A549 (cell line): ENCODE data around the gene DIO3. TPM values are rescaled to one million over a fixed set of nuclear protein-coding genes. Genes with fewer than 3 reads are reported as not detected.
"Not testable (repeated sequence)": the region's sequence is repeated elsewhere in the genome, so short reads cannot be mapped to it uniquely, and the experiment has no call there.

Experiments used
- ATAC-seq, 2 experiments: fragments of 200-7000 bp in 1 of 2; fragments of >200 bp in 1 of 2; cut with Nextera tagmentation in 1 of 2; cut with Tn5 transposase in 1 of 2; 3 replicates each; pipeline versions ENCODE4 v1.8.0 to v1.9.1; 2018 to 2020; ENCODE audit warnings: mild to moderate bottlenecking in 1 of 2, moderate library complexity in 1 of 2
- CTCF ChIA-PET: fragments of 300-600 bp; sonication (Branson Sonifier 250); formaldehyde crosslinking; extraction: SDS; loops from one replicate; lab custom pipeline; 2021; ENCODE audit warnings: antibody characterized with exemption, inconsistent platforms; lab: Yijun Ruan, JAX
- POLR2A ChIA-PET: fragments of 350-600 bp; formaldehyde crosslinking; extraction: SDS; loops from one replicate; lab custom pipeline; 2021; ENCODE audit warnings: antibody characterized with exemption, inconsistent platforms; lab: Yijun Ruan, JAX
- DNase-seq, 2 experiments: peaks; one replicate each; pipeline versions ENCODE4 v3.0.0 to v3.0.0-alpha.2; 2011 to 2016; ENCODE audit warnings: low read depth in 1 of 2, low spot score in 1 of 2
- FAIRE-seq: peaks from 2 replicates; lab custom pipeline; 2011; peaks lifted over from hg19 to GRCh38; lab: Jason Lieb, UNC
- H3K27ac ChIP-seq, 2 experiments: fragments of >200 bp; sonication (Bioruptor Twin); formaldehyde crosslinking; 3 replicates each; pipeline ENCODE4 v1.5.1; 2016 to 2017
- H3K4me1 ChIP-seq: fragments of >200 bp; sonication (Bioruptor Twin); formaldehyde crosslinking; 3 replicates; pipeline ENCODE4 v1.6.1; 2016
- H3K4me2 ChIP-seq: fragments of >200 bp; sonication (Bioruptor Twin); formaldehyde crosslinking; 3 replicates; pipeline ENCODE4 v1.6.1; 2016
- H3K4me3 ChIP-seq: fragments of >200 bp; sonication (Bioruptor Twin); formaldehyde crosslinking; 3 replicates; pipeline ENCODE4 v1.5.1; 2016
- H3K9me3 ChIP-seq: fragments of >200 bp; sonication (Bioruptor Twin); formaldehyde crosslinking; 3 replicates; pipeline ENCODE4 v1.6.1; 2016
- BHLHE40 ChIP-seq: IDR thresholded peaks from 2 replicates; pipeline ENCODE4 v1.6.1; 2012; ENCODE audit warnings: low read depth, low read length, inconsistent platforms
- CBX2 ChIP-seq: fragments of 200-600 bp; sonication (generic); IDR thresholded peaks from 2 replicates; pipeline ENCODE4 v1.6.1; 2016; ENCODE audit warnings: low read depth, mild to moderate bottlenecking, borderline replicate concordance
- CBX8 ChIP-seq: fragments of 200-600 bp; sonication (generic); IDR thresholded peaks from 2 replicates; pipeline ENCODE4 v1.6.1; 2016
- CHD2 ChIP-seq: fragments of 150-350 bp; IDR thresholded peaks from 2 replicates; pipeline ENCODE4 v1.6.1; 2014; ENCODE audit warnings: low read length; ENCODE audit not compliant: partially characterized antibody
- CHD4 ChIP-seq: fragments of 200-600 bp; sonication (generic); IDR thresholded peaks from 2 replicates; pipeline ENCODE4 v1.6.1; 2016; ENCODE audit warnings: antibody characterized with exemption, mild to moderate bottlenecking, borderline replicate concordance
- CTCF ChIP-seq: fragments of >200 bp; sonication (Bioruptor Twin); formaldehyde crosslinking; IDR thresholded peaks from 3 replicates; pipeline ENCODE4 v1.5.1; 2016
- EHF ChIP-seq: fragments of 250-450 bp; sonication (Bioruptor Pico); IDR thresholded peaks from 2 replicates; pipeline ENCODE4 v1.5.0; 2020; ENCODE audit warnings: mild to moderate bottlenecking
- EP300 ChIP-seq, 2 experiments: fragments of >200 bp; sonication (Bioruptor Twin); formaldehyde crosslinking; IDR thresholded peaks; 2 replicates in 1 of 2; 3 replicates in 1 of 2; pipeline ENCODE4 v1.6.1; 2016 to 2017
- FOSB ChIP-seq: fragments of 250-450 bp; sonication (Bioruptor Pico); IDR thresholded peaks from 2 replicates; pipeline ENCODE4 v1.5.0; 2020; ENCODE audit warnings: mild to moderate bottlenecking, moderate library complexity
- GATA3 ChIP-seq: IDR thresholded peaks from 2 replicates; pipeline ENCODE4 v1.6.1; 2012; ENCODE audit warnings: borderline replicate concordance
- HOXA7 ChIP-seq: fragments of 250-450 bp; sonication (Bioruptor Pico); IDR thresholded peaks from 2 replicates; pipeline ENCODE4 v1.5.0; 2020; ENCODE audit warnings: mild to moderate bottlenecking, moderate library complexity
- JUN ChIP-seq, 2 experiments: fragments of >200 bp; sonication (Bioruptor Twin); formaldehyde crosslinking; IDR thresholded peaks; 2 replicates in 1 of 2; 3 replicates in 1 of 2; pipeline ENCODE4 v1.6.1; 2016 to 2017
- KDM1A ChIP-seq: fragments of 200-600 bp; sonication (generic); IDR thresholded peaks from 2 replicates; pipeline ENCODE4 v1.6.1; 2016; ENCODE audit warnings: low read depth, mild to moderate bottlenecking
- NFE2L2 ChIP-seq: fragments of 150-350 bp; conservative IDR thresholded peaks from 2 replicates; pipeline ENCODE4 v1.6.1; 2014; ENCODE audit warnings: low read length
- POLR2A ChIP-seq: IDR thresholded peaks from 2 replicates; pipeline ENCODE4 v1.6.1; 2012; ENCODE audit warnings: mild to moderate bottlenecking, low read length
- RARB ChIP-seq: fragments of 250-450 bp; sonication (Bioruptor Pico); IDR thresholded peaks from 2 replicates; pipeline ENCODE4 v1.8.0; 2021; ENCODE audit warnings: mild to moderate bottlenecking, moderate library complexity
- RFX5 ChIP-seq: fragments of 450-650 bp; IDR thresholded peaks from 2 replicates; pipeline ENCODE4 v1.7.1; 2014; ENCODE audit warnings: antibody characterized with exemption, mild to moderate bottlenecking, moderate library complexity
- ZC3H11A ChIP-seq: fragments of 450-650 bp; IDR thresholded peaks from 2 replicates; pipeline ENCODE4 v1.6.1; 2014; ENCODE audit warnings: antibody characterized with exemption, mild to moderate bottlenecking
- ZNF302 ChIP-seq: fragments of 250-450 bp; sonication (Bioruptor Pico); IDR thresholded peaks from 2 replicates; pipeline ENCODE4 v1.9.0; 2021; ENCODE audit warnings: inconsistent platforms, mild to moderate bottlenecking, moderate library complexity
- ZSCAN20 ChIP-seq: fragments of 250-450 bp; sonication (Bioruptor Pico); IDR thresholded peaks from 2 replicates; pipeline ENCODE4 v1.8.0; 2022; ENCODE audit warnings: mild to moderate bottlenecking, moderate library complexity
- WGBS: methylation state at CpG from one replicate; pipeline ENCODE4 v1.1.6; 2017; ENCODE audit errors: missing lambda C conversion rate; 5-methylcytosine and 5-hydroxymethylcytosine counted together
- polyA plus RNA-seq, 4 experiments: library from polyadenylated mRNA; depleted of rRNA in 3 of 4; stranded (reverse); fragments of >200 nt; fragmentation: RNase III in 1 of 4; extraction: RNeasy Plus Mini Kit Qiagen cat#74134 plus additional on column Dnase treatment in 1 of 4; gene quantifications; 2 replicates in 3 of 4; 3 replicates in 1 of 4; pipeline ENCODE4 v1.2.3, GENCODE V29; 2011 to 2017
- TF ChIP-seq, protein P1 (sequence below): fragments of 250-450 bp; sonication (Bioruptor Pico); IDR thresholded peaks from 2 replicates; pipeline ENCODE4 v1.5.0; 2021; ENCODE audit warnings: mild to moderate bottlenecking, moderate library complexity, borderline replicate concordance

Gene DIO3
- polyA plus RNA-seq, 2 of the 4 experiments (the other 2 are of a cell fraction): 0.04 to 0.09 TPM

DNA sequence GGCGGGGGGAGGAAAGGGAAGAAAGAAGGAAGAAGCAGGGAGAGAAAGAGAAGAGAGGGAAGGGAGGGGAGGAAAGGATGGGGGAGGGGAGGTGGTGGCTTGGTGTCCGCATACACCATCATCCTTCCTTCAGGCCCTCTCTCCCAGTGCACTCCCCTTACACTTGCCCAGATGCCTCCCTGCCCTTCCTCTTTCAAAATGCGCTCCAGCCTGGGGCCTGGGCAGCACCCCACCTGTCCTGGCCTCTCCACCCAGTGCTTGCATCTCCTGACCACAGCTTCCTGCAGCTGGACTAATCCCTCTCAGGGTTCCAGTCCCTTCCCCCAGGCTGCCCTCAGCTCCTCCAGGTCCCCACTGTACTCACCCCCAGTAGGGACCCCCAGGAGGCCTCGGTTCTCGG is 12.6 kb upstream of the DIO3 start:
- ATAC-seq (no peak), DNase-seq (no peak), FAIRE-seq (no peak)
- no peak for TF ChIP-seq ZSCAN20 (CRISPR knock-in tag)
- TF ChIP-seq NFE2L2: no peak
- TF ChIP-seq ZNF302 (CRISPR knock-in tag): no peak
- TF ChIP-seq POLR2A: no peak
- TF ChIP-seq EP300 (IDR thresholded peaks at IDR 0.05): no peak
- no peak for TF ChIP-seq CHD4
- no peak for TF ChIP-seq BHLHE40
- no peak for TF ChIP-seq CTCF
- TF ChIP-seq JUN (IDR thresholded peaks at IDR 0.05): no peak
- TF ChIP-seq RARB: no peak
- TF ChIP-seq GATA3: no peak
- no peak for TF ChIP-seq HOXA7 (CRISPR knock-in tag)
- no peak for TF ChIP-seq CBX2
- no peak for TF ChIP-seq RFX5
- Histone ChIP-seq H3K4me3 (no peak overlapping the region), H3K27ac (peak overlapping the region in 1 of 2 experiments; percentile 64; a peak in 3 of 6 replicates), H3K4me1 (peaks cover 18% of the 10 kb centered on the region), H3K4me2 (no peak overlapping the region), H3K9me3 (peaks cover 11% of the 10 kb centered on the region; the same call in 1 of the 3 replicates)
- POLR2A ChIA-PET: no interaction called here
- CTCF ChIA-PET: interaction anchor here (0.6 to 1.5 kb wide), 3 partner anchors 79 to 888 kb away, joined by 3 to 4 read pairs (median 3); no protein-coding TSS in a partner anchor
- WGBS: 82% methylated on average over 3 of the region's 5 CpGs

DNA sequence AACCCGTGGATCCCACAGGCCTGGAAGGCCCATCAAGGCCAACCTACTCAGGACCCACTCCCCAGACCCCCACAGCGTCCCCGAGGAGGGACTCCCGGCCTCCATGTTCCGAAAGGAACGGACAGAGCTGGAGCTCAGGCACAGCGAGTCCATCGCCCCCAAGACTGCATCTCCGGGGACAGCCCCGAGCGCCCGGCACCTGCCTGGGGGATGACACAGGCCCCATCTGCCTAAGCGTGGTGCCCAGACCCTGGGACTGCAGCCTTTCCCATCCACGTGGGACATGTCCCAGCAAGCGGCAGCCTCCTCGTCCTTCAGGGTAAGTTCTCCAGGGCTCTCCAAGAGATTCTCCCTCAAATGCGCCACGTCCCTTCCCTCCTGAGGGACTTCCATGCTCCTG is 12.1 kb upstream of the DIO3 start:
- CTCF ChIA-PET: interaction anchor here (0.6 to 1.5 kb wide), 3 partner anchors 78 to 887 kb away, joined by 3 to 4 read pairs (median 3); no protein-coding TSS in a partner anchor
- H3K4me1 ChIP-seq: peaks cover 18% of the 10 kb centered on the region
- H3K27ac ChIP-seq: peak overlapping the region in 1 of 2 experiments; percentile 64; a peak in 3 of 6 replicates
- no peak for DNase-seq
- POLR2A ChIA-PET: no interaction called here
- TF ChIP-seq, protein P1, sequence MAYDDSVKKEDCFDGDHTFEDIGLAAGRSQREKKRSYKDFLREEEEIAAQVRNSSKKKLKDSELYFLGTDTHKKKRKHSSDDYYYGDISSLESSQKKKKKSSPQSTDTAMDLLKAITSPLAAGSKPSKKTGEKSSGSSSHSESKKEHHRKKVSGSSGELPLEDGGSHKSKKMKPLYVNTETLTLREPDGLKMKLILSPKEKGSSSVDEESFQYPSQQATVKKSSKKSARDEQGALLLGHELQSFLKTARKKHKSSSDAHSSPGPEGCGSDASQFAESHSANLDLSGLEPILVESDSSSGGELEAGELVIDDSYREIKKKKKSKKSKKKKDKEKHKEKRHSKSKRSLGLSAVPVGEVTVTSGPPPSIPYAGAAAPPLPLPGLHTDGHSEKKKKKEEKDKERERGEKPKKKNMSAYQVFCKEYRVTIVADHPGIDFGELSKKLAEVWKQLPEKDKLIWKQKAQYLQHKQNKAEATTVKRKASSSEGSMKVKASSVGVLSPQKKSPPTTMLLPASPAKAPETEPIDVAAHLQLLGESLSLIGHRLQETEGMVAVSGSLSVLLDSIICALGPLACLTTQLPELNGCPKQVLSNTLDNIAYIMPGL: no peak
- TF ChIP-seq KDM1A (no peak), ZNF302 (CRISPR knock-in tag) (no peak), ZC3H11A (no peak), EHF (CRISPR knock-in tag) (no peak), POLR2A (no peak), FOSB (CRISPR knock-in tag) (no peak), CHD2 (no peak), RFX5 (no peak), RARB (no peak), CBX8 (no peak)
- H3K4me3 ChIP-seq: no peak overlapping the region
- ATAC-seq: no peak
- no peak for FAIRE-seq
- no peak overlapping the region for H3K4me2 ChIP-seq
- 93% methylated on average over 13 of the region's 18 CpGs for WGBS
- H3K9me3 ChIP-seq: peaks cover 6% of the 10 kb centered on the region; the same call in 1 of the 3 replicates

- ATAC-seq, H3K4me2 ChIP-seq, POLR2A ChIA-PET, H3K4me3 ChIP-seq, H3K27ac ChIP-seq, DNase-seq, CTCF ChIA-PET, H3K9me3 ChIP-seq, FAIRE-seq: not testable (repeated sequence)
- peaks cover 26% of the 10 kb centered on the region for H3K4me1 ChIP-seq
- 85% methylated on average over 5 of the region's 5 CpGs for WGBS
Measured at GRCh38 chr14:101550202-101550912, 10.9 kb upstream of the DIO3 start.
